Activated T-helper 1 cell treated with anti-CD3 and anti-CD28 coated beads, Interleukin-12 subunit alpha, Interleukin-12 subunit beta, Interleukin-2, Interleukin-4 antibody, amounts not matched to agents 30 ng/mL and 10 ng/mL and 1 ng/mL, durations not matched to agents 14 hours and 24 hours and 36 hours (primary cell): ENCODE measurements around the gene SLC17A5. TPM values are rescaled to one million over a fixed set of nuclear protein-coding genes. Genes with fewer than 3 reads are reported as not detected.

Experiments
- DNase-seq: peaks from one replicate; pipeline ENCODE4 v3.0.0; 2021; ENCODE audit warnings: low spot score
- H3K27ac Mint-ChIP-seq: one replicate; pipeline ENCODE4 v1.8.0; 2021; ENCODE audit warnings: mild to moderate bottlenecking, mixed read lengths
- H3K27me3 Mint-ChIP-seq: one replicate; pipeline ENCODE4 v1.8.0; 2022; ENCODE audit warnings: mild to moderate bottlenecking, moderate library complexity, mixed read lengths; ENCODE audit not compliant: insufficient read depth
- H3K36me3 Mint-ChIP-seq: one replicate; pipeline ENCODE4 v1.8.0; 2021; ENCODE audit warnings: low read depth, mixed read lengths
- H3K4me1 Mint-ChIP-seq: one replicate; pipeline ENCODE4 v1.8.0; 2021; ENCODE audit warnings: low read depth, mixed read lengths
- H3K4me3 Mint-ChIP-seq: one replicate; pipeline ENCODE4 v1.8.0; 2021; ENCODE audit warnings: mild to moderate bottlenecking, moderate library complexity, mixed read lengths
- H3K9me3 Mint-ChIP-seq: one replicate; pipeline ENCODE4 v1.8.0; 2021; ENCODE audit warnings: mixed read lengths
- intact Hi-C: fragments of 100-400 bp; cut with micrococcal nuclease; formaldehyde crosslinking; loops from one replicate; pipeline ENCODE4 v1.15.1; 2024
- total RNA-seq: library from RNA; stranded (reverse); gene quantifications from 2 replicates; pipeline ENCODE4 v1.2.3, GENCODE V29; 2022

The SLC17A5 gene
- total RNA-seq, 1 donor from 2014 or later, result 4.5 TPM

GRCh38 chr6:73548458-73549446, 105.0 kb downstream of the SLC17A5 start:
- Mint-ChIP-seq H3K27me3 (peaks cover 9% of the 10 kb centered on the region), H3K9me3 (no peaks in the 10 kb centered on the region), H3K4me1 (no peaks in the 10 kb centered on the region), H3K36me3 (no peaks in the 10 kb centered on the region), H3K27ac (no peak overlapping the region), H3K4me3 (no peak overlapping the region)
- intact Hi-C loops, result no loop called here
- DNase-seq, result no peak

GRCh38 chr6:73547036-73547435, 106.8 kb downstream of the SLC17A5 start:
- H3K27ac Mint-ChIP-seq, result no peak overlapping the region
- intact Hi-C loops, result no loop called here
- no peak overlapping the region for H3K4me3 Mint-ChIP-seq
- H3K36me3 Mint-ChIP-seq, result no peaks in the 10 kb centered on the region
- peaks cover 11% of the 10 kb centered on the region for H3K27me3 Mint-ChIP-seq
- DNase-seq, result no peak
- H3K9me3 Mint-ChIP-seq, result no peaks in the 10 kb centered on the region
- H3K4me1 Mint-ChIP-seq, result no peaks in the 10 kb centered on the region

Other genes with a start within 250 kb of the SLC17A5 start
- 47.6 and 51.1 TPM in 2 replicates for gene CGAS, start 201.7 kb downstream of the SLC17A5 start, total RNA-seq
- 33.3 and 45.8 TPM in 2 replicates for gene MTO1, start 192.3 kb downstream of the SLC17A5 start, total RNA-seq
- 8,439 and 8,694 TPM in 2 replicates for gene EEF1A1, start 133.0 kb downstream of the SLC17A5 start, total RNA-seq
- 27.1 and 29.3 TPM in 2 replicates for gene CD109, start 42.2 kb upstream of the SLC17A5 start, total RNA-seq